ENCODE data around the gene TTYH3.
"Not testable (repeated sequence)": the region's sequence is repeated elsewhere in the genome, so short reads cannot be mapped to it uniquely, and the experiment has no call there.

Gene TTYH3

DNA sequence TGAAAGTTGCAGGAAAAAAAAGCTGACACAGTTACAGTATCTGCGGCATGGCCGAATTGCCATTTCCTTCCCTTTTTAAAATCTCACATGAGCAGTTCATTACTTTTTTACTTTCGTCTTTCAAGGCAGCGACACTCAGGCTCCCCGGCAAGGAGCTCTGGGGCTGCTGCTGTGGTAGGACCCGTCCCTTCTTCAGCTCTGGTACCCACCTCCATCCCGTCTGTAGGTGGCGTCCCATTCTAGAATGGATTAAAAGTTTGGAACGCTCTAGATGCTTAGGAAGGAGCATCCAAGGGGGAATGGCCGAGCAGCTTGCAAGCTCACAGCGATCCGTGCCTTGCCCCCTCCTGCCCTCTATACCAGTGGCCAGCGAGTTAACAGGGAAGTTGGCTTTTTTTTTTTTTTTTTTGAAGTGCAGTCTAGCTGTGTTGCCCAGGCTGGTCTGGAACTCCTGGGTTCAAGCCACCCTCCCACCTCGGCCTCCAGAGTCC lies 22.8 kb upstream of the TTYH3 start:
- Histone ChIP-seq H3K4me1 (ENCODE audit: insufficient read depth, poor library complexity, severe bottlenecking) (no peaks in the 10 kb centered on the region), H3K27me3 (ENCODE audit: insufficient read depth, poor library complexity, severe bottlenecking) (no peaks in the 10 kb centered on the region), H3K27ac (ENCODE audit: poor library complexity, severe bottlenecking) (no peak overlapping the region), H3K9me3 (ENCODE audit: severe bottlenecking) (no peaks in the 10 kb centered on the region), H3K4me3 (ENCODE audit: severe bottlenecking) (no peak overlapping the region), H3K36me3 (ENCODE audit: low read depth) (no peaks in the 10 kb centered on the region)
- no peak; the same call in 2 of the 3 replicates for ATAC-seq (ENCODE audit: low read depth)
- TF ChIP-seq, protein P1, sequence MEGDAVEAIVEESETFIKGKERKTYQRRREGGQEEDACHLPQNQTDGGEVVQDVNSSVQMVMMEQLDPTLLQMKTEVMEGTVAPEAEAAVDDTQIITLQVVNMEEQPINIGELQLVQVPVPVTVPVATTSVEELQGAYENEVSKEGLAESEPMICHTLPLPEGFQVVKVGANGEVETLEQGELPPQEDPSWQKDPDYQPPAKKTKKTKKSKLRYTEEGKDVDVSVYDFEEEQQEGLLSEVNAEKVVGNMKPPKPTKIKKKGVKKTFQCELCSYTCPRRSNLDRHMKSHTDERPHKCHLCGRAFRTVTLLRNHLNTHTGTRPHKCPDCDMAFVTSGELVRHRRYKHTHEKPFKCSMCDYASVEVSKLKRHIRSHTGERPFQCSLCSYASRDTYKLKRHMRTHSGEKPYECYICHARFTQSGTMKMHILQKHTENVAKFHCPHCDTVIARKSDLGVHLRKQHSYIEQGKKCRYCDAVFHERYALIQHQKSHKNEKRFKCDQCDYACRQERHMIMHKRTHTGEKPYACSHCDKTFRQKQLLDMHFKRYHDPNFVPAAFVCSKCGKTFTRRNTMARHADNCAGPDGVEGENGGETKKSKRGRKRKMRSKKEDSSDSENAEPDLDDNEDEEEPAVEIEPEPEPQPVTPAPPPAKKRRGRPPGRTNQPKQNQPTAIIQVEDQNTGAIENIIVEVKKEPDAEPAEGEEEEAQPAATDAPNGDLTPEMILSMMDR (IDR thresholded peaks at IDR 0.05; ENCODE audit: poor library complexity, severe bottlenecking) = no peak
- no peak for DNase-seq (ENCODE audit: low spot score)

DNA sequence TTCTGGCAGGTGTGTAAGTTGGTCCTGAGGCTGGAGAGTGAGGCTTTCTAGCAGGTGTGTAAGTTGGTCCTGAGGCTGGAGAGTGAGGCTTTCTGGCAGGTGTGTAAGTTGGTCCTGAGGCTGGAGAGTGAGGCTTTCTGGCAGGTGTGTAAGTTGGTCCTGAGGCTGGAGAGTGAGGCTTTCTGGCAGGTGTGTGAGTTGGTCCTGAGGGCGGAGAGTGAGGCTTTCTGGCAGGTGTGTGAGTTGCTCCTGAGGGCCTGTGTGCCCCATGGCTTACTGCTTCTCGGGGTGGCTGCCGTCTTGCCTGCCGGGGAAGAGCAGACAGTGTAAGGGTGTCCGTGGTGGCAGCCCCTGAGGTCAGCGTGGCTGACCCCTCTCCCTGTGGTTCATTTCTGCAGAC lies 22.1 kb upstream of the TTYH3 start:
- not testable (repeated sequence) for DNase-seq (ENCODE audit: low spot score)

GRCh38 chr7:2610466-2610865 lies 21.3 kb upstream of the TTYH3 start:
- no peaks in the 10 kb centered on the region for H3K27me3 ChIP-seq (ENCODE audit: insufficient read depth, poor library complexity, severe bottlenecking)
- ATAC-seq (ENCODE audit: low read depth) (no peak), DNase-seq (ENCODE audit: low spot score) (no peak)
- H3K4me3 ChIP-seq (ENCODE audit: severe bottlenecking) = no peak overlapping the region
- H3K27ac ChIP-seq (ENCODE audit: poor library complexity, severe bottlenecking) = no peak overlapping the region
- H3K4me1 ChIP-seq (ENCODE audit: insufficient read depth, poor library complexity, severe bottlenecking) = no peaks in the 10 kb centered on the region
- no peaks in the 10 kb centered on the region for H3K36me3 ChIP-seq (ENCODE audit: low read depth)
- H3K9me3 ChIP-seq (ENCODE audit: severe bottlenecking) = no peaks in the 10 kb centered on the region
- TF ChIP-seq, protein P1 (IDR thresholded peaks at IDR 0.05; ENCODE audit: poor library complexity, severe bottlenecking) = no peak

More for the DNA sequence above, 22.1 kb upstream of the TTYH3 start:
- H3K36me3 ChIP-seq (ENCODE audit: low read depth); H3K27me3 ChIP-seq (ENCODE audit: insufficient read depth, poor library complexity, severe bottlenecking); H3K4me3 ChIP-seq (ENCODE audit: severe bottlenecking); H3K4me1 ChIP-seq (ENCODE audit: insufficient read depth, poor library complexity, severe bottlenecking); H3K27ac ChIP-seq (ENCODE audit: poor library complexity, severe bottlenecking); ATAC-seq (ENCODE audit: low read depth); H3K9me3 ChIP-seq (ENCODE audit: severe bottlenecking): not testable (repeated sequence)

DNA sequence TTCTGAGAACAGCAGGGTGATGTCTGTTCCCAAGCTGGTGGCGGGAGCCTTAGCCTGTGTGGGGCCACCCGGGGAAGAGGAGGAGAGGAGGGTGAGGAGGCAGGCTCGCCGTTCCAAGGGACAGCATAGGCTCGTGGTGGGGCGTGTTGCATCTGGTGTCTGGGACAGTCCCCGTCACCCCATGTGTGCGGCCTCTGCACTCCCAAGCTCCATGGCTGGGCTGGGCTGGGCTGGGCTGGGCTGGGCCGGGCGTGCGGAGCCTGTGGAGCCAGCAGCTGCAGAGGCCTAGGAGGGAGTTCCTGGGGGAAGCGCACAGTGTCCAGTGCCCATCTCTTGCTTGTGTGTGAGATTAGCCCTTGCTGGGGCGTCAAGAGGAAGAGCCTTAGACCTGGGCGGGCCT lies 20.9 kb upstream of the TTYH3 start:
- TF ChIP-seq, protein P1 (IDR thresholded peaks at IDR 0.05; ENCODE audit: poor library complexity, severe bottlenecking) = no peak
- ATAC-seq (ENCODE audit: low read depth) (no peak), DNase-seq (ENCODE audit: low spot score) (no peak)
- H3K4me1 ChIP-seq (ENCODE audit: insufficient read depth, poor library complexity, severe bottlenecking) = no peaks in the 10 kb centered on the region
- no peaks in the 10 kb centered on the region for H3K27me3 ChIP-seq (ENCODE audit: insufficient read depth, poor library complexity, severe bottlenecking)
- no peak overlapping the region for H3K4me3 ChIP-seq (ENCODE audit: severe bottlenecking)
- no peak overlapping the region for H3K27ac ChIP-seq (ENCODE audit: poor library complexity, severe bottlenecking)
- no peaks in the 10 kb centered on the region for H3K36me3 ChIP-seq (ENCODE audit: low read depth)
- no peaks in the 10 kb centered on the region for H3K9me3 ChIP-seq (ENCODE audit: severe bottlenecking)

DNA sequence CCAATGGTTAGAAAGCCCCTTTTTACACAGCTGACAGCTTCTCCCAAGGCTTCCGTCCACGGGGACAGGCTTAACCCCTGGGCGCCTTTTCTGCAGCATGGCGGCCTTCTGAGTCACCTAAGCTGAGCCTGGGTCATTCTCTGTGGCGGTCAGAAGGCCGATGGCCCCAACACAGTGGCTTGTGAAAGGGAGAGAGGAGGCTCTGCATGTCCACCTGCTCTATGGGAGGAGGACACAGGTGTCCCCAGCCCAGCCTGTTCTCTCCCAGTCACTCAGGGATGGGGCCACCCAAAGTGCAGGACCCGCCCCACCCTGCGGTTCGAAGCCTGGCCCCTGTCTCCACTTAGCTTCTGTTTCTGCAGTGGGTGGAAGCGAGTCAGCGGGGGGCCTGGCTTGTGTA lies 20.4 kb upstream of the TTYH3 start:
- Histone ChIP-seq H3K27ac (ENCODE audit: poor library complexity, severe bottlenecking) (no peak overlapping the region), H3K9me3 (ENCODE audit: severe bottlenecking) (no peaks in the 10 kb centered on the region), H3K4me1 (ENCODE audit: insufficient read depth, poor library complexity, severe bottlenecking) (no peaks in the 10 kb centered on the region), H3K27me3 (ENCODE audit: insufficient read depth, poor library complexity, severe bottlenecking) (no peaks in the 10 kb centered on the region), H3K4me3 (ENCODE audit: severe bottlenecking) (no peak overlapping the region), H3K36me3 (ENCODE audit: low read depth) (no peaks in the 10 kb centered on the region)
- DNase-seq (ENCODE audit: low spot score) (no peak), ATAC-seq (ENCODE audit: low read depth) (no peak)
- TF ChIP-seq, protein P1 (IDR thresholded peaks at IDR 0.05; ENCODE audit: poor library complexity, severe bottlenecking) = no peak
